ENCODE results near the gene MLKL.

The MLKL gene

DNA sequence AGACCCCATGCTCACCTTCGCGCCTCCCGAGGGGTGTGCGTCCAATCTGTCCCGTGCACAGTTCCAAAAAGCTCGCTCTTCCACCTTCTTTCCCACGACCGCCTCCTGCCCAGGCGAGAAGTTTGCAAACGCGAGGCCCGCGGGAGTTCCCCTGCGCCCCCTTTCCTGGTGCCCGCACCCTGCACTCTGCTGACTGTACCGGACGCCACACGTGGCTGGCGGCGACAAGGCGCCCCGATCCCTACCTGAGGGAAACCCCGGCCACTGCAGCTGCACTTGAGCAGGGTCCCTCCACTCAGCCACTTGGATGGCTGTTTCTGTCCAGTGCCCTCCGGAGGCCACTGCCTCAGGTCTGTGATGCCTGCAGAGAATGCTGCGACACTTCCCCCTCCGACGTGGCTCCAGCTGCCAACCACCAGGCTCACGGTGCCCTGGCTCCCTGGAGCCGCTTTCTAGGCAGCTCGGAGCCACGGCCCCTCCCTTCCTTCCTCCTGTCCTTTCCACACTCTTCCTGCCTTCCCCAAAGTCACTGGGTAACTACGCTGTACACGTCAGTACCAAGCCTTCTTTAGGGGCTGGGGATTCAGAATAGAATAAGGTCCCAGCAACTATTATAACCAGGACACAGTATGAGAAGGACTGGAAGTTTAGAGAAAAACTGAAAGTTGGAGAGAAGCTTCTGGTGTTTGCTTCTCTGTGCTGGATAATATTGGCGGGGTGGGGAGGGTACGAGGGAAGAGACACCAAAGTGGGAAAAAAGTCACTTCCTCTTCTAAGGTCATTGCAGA lies at the start of gene MLKL:
TSS of gene MLKL (minus strand) at position 425 of the 788 bp plus-strand sequence. CDS start 5,105 bp downstream, outside the sequence.
- peak; percentile 63 for DNase-seq

DNA sequence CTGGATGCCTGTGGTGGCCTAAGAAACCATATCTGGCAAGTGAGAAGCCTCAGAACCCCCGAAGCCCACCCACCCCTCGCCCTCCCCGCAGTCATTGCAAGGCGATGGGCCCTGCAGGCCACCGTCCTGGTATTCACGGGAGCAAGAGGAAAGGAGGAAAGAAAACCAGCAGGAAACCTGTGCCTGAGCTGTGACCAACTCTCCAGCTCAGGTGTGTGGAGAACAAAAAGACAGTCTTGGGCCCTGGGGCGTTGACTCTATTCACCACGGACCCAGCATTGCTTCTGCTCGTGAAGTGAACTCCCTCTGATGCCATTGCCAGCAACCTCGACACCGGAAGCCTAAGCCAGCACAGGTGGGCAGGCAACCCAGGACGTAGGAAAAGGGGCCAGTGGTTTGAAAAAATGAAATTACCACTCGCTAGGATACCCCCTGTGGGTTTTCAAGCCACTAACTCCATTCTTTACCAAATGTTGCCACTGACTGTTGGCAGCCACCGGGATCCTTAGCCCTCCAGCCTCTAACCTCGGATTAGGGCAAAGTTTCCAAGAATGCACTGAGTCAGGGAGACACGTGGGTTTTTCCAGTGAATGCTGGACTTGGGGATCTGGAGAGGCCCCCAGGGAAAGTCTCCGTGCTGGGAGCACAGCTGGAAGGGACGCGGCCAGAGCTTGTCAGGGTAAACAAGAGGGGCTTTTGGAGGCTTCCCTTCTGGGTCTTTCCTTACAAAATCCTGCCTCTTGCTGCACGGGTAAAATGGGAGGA lies 48.8 kb upstream of the MLKL start:
- no peak for DNase-seq

DNA sequence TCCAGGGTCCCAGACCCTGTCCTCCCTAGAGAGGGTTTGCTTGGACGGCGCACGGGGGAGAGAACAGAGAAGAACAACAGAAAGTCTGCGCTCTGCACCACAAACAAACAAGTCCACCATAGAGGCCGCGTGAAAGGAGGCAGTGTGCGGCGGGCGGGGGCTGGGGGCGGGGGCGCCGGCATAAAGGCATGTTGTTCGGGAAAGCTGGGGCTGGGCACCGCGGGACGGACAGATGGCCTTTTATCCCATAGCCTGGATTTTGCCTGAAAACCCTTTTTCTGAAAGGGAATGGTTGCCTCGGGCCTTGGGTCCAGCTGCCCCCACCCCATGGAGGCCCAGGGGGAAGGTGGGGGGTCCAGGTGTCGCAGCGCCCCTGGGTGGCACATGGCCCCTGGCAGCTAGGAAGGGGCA lies 48.0 kb upstream of the MLKL start:
- no peak for DNase-seq

DNA sequence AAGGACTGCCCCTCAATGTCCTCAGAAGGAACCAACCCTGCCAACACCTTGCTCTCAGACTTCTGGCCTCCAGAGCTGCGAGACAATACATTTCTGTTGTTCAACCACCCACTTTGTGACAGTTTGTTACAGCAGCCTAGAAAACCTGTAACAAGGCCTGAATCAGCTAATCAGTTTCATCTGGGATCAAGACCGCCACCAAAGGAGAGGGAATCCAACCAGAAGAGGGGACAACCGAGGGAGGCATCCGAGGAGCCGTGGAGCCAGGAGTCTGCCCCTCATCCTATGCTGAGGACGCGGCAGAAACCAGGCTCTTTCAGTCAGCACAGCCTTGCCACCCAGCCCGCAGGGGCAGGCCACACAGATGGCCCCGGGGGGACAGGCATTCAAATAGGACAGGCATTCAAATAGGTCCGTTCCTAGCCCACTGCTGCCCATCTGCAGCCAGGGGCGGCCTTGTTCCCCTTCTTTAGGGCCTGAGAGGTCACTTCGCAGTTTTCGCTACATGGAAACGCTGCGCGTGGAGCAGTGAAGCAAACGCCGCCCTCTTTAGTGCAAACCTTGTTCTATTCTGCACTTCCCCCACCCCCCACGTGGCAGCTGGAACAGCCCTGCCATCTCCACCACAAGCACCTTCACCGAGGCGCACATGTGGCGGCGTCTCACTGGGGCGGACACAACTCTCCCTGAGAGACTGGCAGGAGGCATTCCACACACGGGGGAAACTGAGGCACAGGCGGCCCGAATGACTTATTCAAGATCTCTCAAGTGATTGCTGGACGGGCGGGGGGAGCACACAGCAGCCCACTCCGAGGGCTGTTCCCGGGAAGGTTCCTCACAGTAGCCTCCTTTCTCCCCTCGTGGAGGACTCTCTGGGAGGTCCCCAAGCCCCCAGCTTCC lies 47.3 kb upstream of the MLKL start:
- no peak for DNase-seq

DNA sequence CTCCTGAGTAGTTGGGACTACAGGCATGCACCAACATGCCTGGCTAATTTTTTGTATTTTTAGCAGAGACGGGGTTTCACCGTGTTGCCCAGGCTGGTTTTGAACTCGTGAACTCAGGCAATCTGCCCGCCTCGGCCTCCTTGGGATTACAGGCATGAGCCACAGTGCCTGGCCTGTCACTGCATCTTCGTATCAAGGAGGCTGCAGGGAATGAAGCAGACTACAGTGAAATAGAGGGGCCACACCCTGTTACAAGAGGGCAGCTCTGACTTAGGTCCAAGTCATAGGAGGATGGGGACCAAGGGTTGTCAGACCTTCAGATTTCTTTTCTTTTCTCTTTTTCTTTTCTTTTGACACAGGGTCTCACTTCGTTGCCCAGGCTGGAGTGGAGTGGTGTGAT lies 45.3 kb upstream of the MLKL start:
- no peak for DNase-seq

DNA sequence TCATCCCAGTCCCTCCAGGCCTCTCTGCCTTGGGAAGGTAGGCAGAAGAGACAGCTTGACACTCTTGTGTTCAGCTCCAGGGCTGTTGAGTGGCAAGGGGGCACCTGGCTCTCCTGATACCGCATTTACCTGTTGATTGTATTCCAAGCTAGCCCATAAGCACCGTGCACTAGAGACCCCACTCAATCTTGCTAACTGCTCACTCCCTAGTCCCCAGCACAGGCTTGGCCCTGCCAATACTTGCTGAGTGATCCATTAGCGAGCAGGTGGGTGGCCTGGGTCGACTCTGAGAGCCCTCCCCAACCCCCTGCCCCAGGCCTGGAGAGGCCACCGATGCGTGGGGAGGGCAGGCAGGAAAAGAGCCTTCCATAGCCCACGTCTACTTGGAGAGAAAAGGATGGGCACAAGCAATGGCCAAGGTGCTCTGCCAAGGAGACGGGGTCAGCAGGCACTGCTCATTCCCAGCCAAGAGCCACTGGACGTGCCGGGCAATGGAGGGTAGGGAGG lies 44.5 kb upstream of the MLKL start:
- no peak for DNase-seq

DNA sequence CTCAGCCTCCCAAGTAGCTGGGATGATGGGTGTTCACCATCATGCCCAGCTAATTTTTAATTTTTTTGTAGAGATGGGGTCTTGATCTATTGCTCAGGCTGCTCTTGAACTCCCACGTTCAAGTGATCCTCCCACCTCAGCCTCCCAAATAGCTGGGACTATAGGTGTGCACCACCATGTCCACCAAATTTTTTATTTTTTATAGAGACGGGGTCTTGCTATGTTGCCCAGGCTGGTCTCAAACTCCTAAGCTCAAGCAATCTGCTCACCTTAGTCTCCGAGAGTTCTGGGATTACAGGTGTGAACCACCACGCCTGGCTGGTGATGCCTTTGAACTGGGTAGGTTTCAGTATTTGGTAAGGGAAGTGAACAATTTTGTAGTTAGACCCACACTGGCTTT lies 43.9 kb upstream of the MLKL start:
- no peak for DNase-seq

DNA sequence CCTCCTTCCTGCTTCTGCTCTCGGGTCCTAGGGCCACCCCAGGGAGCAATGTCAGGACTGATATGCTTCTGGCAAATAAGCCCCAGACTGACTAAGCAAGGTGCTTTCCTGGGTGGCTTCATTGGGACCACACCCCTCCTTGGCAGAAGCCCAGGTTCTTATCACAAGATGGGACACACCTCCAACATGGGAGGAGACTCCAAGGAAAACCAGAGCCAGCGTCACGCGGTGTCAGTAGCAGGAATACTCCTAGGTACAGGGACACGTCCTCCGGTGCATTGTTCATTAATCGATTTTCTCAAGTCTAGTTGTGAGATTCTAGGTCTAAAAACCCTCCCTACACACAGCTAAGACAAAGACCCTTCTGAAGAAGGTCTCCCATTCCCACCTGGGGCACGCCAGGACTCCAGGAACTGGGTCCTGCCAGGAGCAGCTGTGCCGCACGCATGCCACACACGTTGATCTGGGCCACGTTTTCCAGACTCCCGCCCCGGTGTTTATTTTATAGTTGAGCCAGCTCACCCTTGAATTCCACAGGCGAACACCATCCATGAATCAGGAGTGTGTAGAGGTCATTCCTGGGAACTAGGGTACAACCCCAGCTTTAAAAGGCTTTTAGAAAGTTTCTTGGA lies 43.1 kb upstream of the MLKL start:
- no peak for DNase-seq

DNA sequence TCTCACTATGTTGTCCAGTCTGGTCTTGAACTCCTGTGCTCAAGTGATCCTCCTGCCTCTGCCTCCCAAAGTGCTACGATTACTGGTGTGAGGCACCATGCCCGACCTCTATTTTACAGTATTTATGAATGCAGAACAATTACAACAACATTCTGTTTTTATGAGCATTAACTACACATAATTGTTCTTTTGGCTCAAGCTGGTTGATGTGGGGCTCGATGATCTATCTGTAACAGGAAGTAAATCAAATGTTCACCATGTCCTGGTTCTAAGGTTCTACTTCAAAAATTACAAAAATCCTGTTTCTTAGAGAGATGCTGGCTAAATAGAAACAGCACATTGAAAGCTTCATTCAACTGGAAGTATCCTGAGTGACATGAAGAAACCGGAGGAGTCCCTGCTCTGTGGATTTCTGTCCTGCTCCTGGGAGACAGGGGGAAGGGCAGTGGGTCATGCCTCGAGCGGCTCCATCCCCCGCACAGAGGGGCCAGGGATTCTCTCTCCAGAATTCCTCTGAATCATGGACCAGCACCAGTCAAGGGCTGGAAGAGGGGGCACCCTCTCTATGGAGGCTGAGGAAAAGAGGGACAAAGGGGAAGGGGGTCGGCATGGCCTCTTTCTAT lies 42.5 kb upstream of the MLKL start:
- no peak for DNase-seq

DNA sequence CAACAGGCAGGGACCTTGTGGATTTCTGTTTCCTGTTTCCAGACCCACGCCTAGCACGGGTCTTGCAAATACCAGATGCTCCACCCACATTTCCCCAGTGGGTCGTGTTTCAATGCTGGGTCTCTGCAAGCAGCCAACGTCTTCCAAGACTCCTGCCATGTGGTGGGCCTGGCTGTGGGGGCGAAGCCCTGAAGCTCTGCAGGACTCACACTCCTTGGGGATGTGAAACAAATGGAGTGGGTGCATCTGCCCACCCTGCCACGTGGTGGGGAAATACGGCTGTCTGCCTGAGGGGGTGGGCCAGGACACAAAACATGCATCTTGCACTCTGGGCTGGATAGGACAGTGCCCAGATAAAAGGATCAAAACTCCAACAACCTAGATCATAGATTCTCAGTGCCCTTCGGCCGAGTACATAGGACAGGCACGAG lies 41.4 kb upstream of the MLKL start:
- no peak for DNase-seq

DNA sequence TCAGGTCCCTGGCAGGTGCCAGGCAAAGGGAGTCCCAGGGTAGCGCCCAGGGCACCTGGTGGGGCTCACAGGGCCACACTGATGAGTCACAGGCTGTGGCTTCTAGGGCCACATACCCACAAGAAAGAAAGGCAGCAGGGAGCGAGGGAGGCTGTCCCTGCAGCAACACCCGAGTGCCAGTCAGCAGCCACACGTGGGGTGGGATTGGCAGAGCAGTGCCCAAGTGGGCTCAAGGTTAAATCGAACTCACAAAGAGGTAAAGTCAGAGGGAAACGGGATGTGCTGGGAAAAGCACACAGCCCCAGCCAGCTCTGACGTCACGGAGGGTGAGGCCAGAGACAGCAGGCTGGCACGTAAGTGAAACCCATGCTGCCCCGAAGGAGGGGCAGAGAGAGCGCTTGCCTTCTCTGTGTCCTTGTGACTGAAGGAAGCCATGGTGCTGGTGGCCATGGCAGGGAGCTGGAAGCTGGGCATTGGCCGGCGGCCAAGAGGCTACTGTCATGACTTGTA lies 40.2 kb upstream of the MLKL start:
- no peak for DNase-seq

DNA sequence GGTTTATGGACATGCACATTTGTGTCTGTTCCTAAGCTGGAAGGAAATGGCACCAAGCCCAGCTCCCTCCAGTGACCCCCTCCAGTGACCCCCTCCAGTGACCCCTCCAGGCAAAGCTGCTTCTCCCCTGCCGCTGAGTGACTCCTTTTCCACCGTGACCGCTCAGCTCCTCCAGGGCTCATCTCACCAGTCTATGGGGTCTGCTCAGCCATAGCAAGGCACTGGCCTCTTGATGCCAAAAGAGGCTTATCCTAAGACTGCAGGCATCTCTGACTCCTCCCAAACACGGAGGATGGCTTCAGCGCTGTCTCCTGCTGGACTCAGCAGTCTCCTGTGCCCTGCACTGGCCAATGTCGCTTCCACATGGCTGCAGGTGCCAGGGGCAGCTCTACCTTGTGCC lies 38.6 kb upstream of the MLKL start:
- DNase-seq: no peak

DNA sequence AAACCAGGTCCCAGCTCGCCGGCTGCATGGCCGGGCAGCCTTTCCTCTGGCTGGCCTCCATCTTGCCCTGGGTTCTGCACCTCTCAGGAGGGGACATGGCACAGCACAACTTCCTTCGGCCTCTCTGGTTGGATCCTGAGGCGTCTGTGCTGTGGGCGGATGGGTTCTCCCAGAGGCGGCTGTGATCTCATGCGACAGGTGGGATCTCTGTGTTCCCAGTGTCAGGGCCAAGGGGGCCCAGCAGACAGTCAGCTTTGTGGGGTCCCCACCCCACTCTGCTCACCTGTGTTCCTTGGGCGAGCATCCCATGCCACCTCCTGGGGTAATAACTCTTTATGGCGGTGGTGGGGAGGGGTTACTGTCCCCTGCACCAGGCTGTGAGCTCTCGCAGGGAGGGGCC lies 38.2 kb upstream of the MLKL start:
- no peak for DNase-seq

DNA sequence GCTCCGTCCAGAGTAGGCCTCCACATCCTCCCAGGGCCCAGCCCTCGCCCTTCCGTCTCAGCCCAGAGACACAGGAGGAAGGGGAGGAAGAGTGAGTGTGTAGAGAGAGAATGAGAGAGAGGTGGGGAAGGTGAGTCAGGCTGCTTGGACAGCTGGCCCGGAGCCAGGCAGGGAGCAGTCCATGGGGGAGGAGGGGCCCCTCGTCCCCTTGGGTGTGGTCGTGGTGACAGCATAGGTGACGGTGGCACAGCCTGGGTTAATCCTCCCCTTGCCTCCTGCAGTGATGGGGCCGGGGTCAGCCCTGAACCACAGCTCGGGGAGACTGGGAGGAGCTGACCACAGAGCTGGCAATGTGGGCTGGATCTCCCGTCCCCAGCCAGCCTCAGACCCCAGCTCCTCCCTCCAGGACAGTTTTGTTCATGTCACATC lies 37.5 kb upstream of the MLKL start:
- no peak for DNase-seq

DNA sequence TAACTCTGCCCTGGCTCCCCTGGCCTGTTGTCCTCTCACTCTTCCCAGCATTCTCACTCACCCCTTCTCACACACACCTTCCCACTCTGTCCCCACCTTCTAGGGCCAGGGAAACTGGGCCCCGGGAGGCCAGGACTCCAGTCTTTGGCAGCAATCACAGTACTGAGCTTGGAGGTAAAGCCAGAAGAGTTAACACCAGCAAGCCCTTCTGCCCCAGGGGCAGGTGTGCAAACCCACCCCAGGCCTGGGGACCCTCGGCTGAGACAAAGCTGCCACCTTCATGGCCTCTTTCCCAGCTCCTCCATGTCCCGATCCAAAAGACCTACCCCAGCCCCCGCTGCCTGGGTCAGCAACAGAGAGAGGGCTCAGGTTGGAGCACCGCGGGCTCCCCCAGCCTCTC lies 36.9 kb upstream of the MLKL start:
- DNase-seq: no peak

DNA sequence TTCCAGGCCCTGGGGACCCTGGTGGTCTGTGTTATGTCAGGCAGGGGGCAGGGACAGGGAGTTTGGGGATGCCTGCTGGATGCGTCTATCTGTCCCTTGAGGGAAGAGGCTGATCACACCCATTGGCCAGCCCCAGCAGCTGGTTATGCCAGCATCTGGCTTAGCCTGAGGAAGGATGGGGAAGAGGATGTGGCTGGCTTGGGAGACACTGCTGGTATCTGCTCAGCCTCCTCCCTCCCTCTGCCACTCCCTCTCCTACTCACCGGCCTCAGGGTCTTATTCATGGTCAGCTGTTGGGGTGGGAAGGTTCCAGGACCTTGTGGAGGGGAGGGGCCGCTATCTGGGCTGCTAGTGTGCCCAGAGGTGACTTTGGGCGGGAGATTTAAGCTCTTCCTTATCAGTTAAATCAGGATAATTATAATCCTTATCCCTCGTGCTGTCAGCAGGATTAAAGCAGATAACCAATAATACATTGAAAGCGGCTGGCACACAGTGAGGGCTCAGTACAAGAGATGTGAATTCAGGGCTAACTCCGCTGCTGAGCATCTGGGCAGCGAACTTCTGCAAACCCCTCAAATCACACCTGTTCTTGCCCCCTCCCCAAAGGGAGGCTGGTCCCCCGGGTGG lies 36.0 kb upstream of the MLKL start:
- DNase-seq: no peak

DNA sequence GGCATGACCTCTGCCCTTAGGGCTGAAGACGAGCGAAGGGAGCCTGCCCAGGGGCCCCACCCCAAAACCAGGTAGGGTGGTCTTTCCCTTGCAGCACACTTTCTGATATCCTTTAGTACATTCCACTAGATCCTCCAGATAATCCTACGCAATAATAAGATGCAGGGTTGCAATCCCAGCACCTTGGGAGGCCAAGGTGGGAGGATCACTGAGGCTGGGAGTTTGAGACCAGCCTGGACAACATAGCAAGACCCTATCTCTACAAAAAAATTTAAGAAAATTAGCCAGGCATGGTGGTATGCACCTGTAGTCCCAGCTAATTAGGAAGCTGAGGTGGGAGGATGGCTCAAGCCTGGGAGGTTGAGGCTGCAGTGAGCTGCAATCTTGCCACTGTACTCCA lies 34.9 kb upstream of the MLKL start:
- no peak for DNase-seq

DNA sequence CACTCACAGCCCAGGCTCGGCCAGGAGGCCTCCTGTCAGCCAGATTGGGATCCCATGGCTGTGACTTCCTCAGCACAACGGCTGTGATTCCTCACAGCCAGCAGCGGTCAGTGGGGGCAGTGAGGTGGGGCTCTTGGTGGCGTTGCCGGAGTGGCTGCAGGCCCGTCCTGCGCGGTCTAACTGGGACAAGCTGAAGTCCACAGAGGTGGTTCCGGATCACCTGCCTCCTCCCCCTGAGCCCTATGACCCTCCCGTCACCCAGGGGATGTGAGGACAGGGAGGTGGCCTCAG lies 34.4 kb upstream of the MLKL start:
- DNase-seq: no peak

DNA sequence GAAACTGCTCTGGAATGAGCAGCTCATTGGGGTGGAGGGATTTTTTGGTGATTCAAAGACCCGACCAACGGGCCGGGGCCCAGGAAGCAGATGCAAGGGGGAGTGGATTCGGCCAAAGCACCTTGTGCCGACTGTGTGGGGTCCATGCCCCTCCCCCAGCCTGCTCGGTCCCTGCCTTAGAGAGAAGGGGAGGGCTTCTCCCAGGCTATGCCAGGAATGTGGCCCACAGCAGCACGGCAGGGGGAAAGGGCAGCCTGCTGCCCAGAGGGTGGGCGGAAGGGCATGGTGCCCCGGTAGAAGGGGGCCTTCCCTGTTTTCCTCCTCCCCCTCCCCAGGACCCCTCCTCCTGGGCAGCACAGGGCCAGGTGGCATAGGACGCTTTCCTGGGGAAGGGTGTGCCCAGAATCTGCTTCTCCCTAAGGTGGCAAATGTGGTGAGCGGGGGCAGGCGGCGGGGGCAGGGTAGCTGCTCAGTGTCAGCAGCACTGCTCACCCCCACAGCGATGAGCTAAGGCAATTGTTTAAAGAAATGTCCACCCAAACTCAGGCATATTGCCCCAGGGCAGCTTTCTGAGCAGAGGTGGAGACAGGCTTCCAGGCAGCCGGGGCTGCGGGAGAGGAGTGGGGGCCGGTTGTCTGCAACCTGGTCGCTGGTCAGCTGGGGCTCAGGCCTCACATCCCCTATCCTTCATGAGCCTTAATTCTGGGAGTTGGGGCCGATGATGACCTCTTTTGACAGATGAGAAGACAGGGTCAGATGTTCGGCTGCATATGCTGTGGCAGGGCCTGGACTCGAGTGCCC lies 33.9 kb upstream of the MLKL start:
- DNase-seq: no peak

DNA sequence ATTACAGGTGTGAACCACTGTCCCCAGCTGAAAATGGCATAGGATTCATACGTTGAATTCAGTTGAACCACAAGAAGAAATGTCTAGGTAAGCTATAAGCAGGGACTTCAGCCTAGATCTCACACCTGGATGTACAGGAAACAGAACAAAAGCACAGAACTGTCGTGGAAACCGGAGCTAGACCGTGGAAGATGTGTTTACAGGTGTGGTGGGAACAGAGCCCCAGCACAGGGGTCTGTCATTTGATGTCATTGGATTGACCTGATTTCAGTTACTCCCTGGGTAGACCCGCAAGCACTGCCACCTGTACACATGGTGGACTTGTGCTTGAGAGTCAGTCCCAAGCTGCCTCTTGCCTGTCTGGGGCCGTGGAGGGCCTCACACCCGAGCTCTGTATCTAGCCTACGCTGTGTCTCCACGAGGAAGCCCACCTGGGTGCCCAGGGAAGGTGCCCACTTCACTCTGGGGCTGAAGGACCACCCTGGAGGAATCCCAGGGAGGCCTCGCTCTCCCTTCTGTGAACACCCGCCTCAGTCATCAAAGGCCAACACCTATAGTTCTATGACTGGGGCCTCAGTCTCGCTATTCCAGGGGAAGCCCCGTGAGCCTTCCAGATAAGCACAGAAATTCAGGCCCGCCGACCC lies 32.2 kb upstream of the MLKL start:
- no peak for DNase-seq

All from stimulated activated CD4-positive, alpha-beta T cell treated with anti-CD3 and anti-CD28 coated beads, Interleukin-4, amount 100 ng/mL, for 1 hour (primary cell).